NOMO-1 (cell line): ENCODE data around the gene PLXNC1.
A peak's percentile ranks its signal among the peaks of the same experiment; 100 is the strongest.

Experiments
- DNase-seq, 2 experiments: peaks; one replicate each; lab custom pipeline; 2025; ENCODE audit not compliant: unreplicated experiment in 2 of 2; lab: John Stamatoyannopoulos, UW

The PLXNC1 gene

GRCh38 chr12:94178882-94179281 is 30.5 kb downstream of the PLXNC1 start:
- DNase-seq, result peak; percentile 21 to 51

GRCh38 chr12:94179723-94180122 is 31.3 kb downstream of the PLXNC1 start:
- DNase-seq, result no peak

GRCh38 chr12:94180558-94181296 is 32.4 kb downstream of the PLXNC1 start:
- DNase-seq, result peak; percentile 45 to 87

GRCh38 chr12:94182986-94183707 is 34.8 kb downstream of the PLXNC1 start:
- DNase-seq, result no peak

- DNase-seq, result no peak
These were observed 35.5 kb downstream of the PLXNC1 start for GRCh38 chr12:94183708-94184379.

GRCh38 chr12:94184995-94185719 is 36.8 kb downstream of the PLXNC1 start:
- DNase-seq, result no peak

- no peak for DNase-seq
These were observed 37.4 kb downstream of the PLXNC1 start for GRCh38 chr12:94185801-94186200.

GRCh38 chr12:94186278-94187241 is 38.2 kb downstream of the PLXNC1 start:
- no peak for DNase-seq

GRCh38 chr12:94187361-94187760 is 39.0 kb downstream of the PLXNC1 start:
- no peak for DNase-seq

GRCh38 chr12:94190623-94191022 is 42.2 kb downstream of the PLXNC1 start:
- no peak for DNase-seq

- DNase-seq, result no peak
These were observed 42.6 kb downstream of the PLXNC1 start for GRCh38 chr12:94191023-94191422.

- no peak for DNase-seq
These were observed 43.4 kb downstream of the PLXNC1 start for GRCh38 chr12:94191811-94192210.

- DNase-seq, result no peak
These were observed 44.1 kb downstream of the PLXNC1 start for GRCh38 chr12:94192506-94192905.

- DNase-seq, result peak in 1 of 2 experiments; percentile 51
These were observed 44.8 kb downstream of the PLXNC1 start for GRCh38 chr12:94193168-94193567.

GRCh38 chr12:94195483-94195882 is 47.1 kb downstream of the PLXNC1 start:
- no peak for DNase-seq

GRCh38 chr12:94198469-94198868 is 50.1 kb downstream of the PLXNC1 start:
- DNase-seq, result no peak

GRCh38 chr12:94198872-94199271 is 50.5 kb downstream of the PLXNC1 start:
- DNase-seq, result no peak

GRCh38 chr12:94200069-94200468 is 51.7 kb downstream of the PLXNC1 start:
- DNase-seq, result no peak

GRCh38 chr12:94200695-94201094 is 52.3 kb downstream of the PLXNC1 start:
- no peak for DNase-seq
